Glutamatergic neuron (in vitro differentiated cells): Measurements from ENCODE around the gene PDE1A. TPM values are rescaled to one million over a fixed set of nuclear protein-coding genes. Genes with fewer than 3 reads are reported as not detected.

Source experiments
- DNase-seq: peaks from one replicate; pipeline ENCODE4 v3.0.0; 2022
- H3K27ac Mint-ChIP-seq: one replicate; pipeline ENCODE4 v1.8.0; 2020; ENCODE audit warnings: mild to moderate bottlenecking, mixed read lengths, inconsistent platforms; ENCODE audit not compliant: unreplicated experiment
- H3K27me3 Mint-ChIP-seq: one replicate; pipeline ENCODE4 v1.8.0; 2020; ENCODE audit warnings: mild to moderate bottlenecking, moderate library complexity, mixed read lengths, inconsistent platforms; ENCODE audit not compliant: unreplicated experiment
- H3K36me3 Mint-ChIP-seq: one replicate; pipeline ENCODE4 v1.8.0; 2020; ENCODE audit warnings: mild to moderate bottlenecking, mixed read lengths, inconsistent platforms; ENCODE audit not compliant: unreplicated experiment
- H3K4me1 Mint-ChIP-seq: one replicate; pipeline ENCODE4 v1.8.0; 2020; ENCODE audit warnings: mild to moderate bottlenecking, low read depth, mixed read lengths, inconsistent platforms; ENCODE audit not compliant: unreplicated experiment
- H3K4me3 Mint-ChIP-seq: one replicate; pipeline ENCODE4 v1.8.0; 2020; ENCODE audit warnings: mild to moderate bottlenecking, mixed read lengths, inconsistent platforms; ENCODE audit not compliant: unreplicated experiment
- H3K9me3 Mint-ChIP-seq: one replicate; pipeline ENCODE4 v1.8.0; 2020; ENCODE audit warnings: mild to moderate bottlenecking, moderate library complexity, mixed read lengths, inconsistent platforms; ENCODE audit not compliant: unreplicated experiment
- CTCF ChIP-seq: fragments of 200-600 bp; sonication (generic); IDR thresholded peaks from one replicate; pipeline ENCODE4 v1.5.0; 2021; ENCODE audit not compliant: partially characterized antibody, unreplicated experiment
- total RNA-seq: library from RNA; stranded (reverse); fragmentation: NEBNext Ultra II Directional; extraction: Animal tissue kit (Norgen Biotek cat#: 25700); gene quantifications from one replicate; pipeline ENCODE4 v1.2.1, GENCODE V29; 2021; ENCODE audit not compliant: unreplicated experiment

The PDE1A gene
- total RNA-seq, 1 donor from 2014 or later: 4.2 TPM

GRCh38 chr2:182179176-182179575, 247.7 kb downstream of the PDE1A start:
- Mint-ChIP-seq H3K36me3 (no peaks in the 10 kb centered on the region), H3K27me3 (peaks cover 2% of the 10 kb centered on the region), H3K9me3 (peaks cover 3% of the 10 kb centered on the region), H3K4me1 (peaks cover 7% of the 10 kb centered on the region), H3K27ac (no peak overlapping the region), H3K4me3 (no peak overlapping the region)
- TF ChIP-seq CTCF: no peak
- no peak for DNase-seq

- TF ChIP-seq CTCF: no peak
- Mint-ChIP-seq H3K27me3 (peaks cover 4% of the 10 kb centered on the region), H3K4me1 (peaks cover 11% of the 10 kb centered on the region), H3K36me3 (no peaks in the 10 kb centered on the region), H3K27ac (no peak overlapping the region), H3K4me3 (no peak overlapping the region), H3K9me3 (no peaks in the 10 kb centered on the region)
- DNase-seq: no peak
These were observed 252.8 kb downstream of the PDE1A start for GRCh38 chr2:182173944-182174622.

- DNase-seq: no peak
- H3K4me3 Mint-ChIP-seq: no peak overlapping the region
- TF ChIP-seq CTCF: no peak
- H3K27ac Mint-ChIP-seq: no peak overlapping the region
- H3K36me3 Mint-ChIP-seq: no peaks in the 10 kb centered on the region
- H3K27me3 Mint-ChIP-seq: peaks cover 4% of the 10 kb centered on the region
- H3K9me3 Mint-ChIP-seq: no peaks in the 10 kb centered on the region
- H3K4me1 Mint-ChIP-seq: peaks cover 6% of the 10 kb centered on the region
These were observed 256.5 kb downstream of the PDE1A start for GRCh38 chr2:182170341-182170740.

- TF ChIP-seq CTCF: no peak
- no peak for DNase-seq
- peaks cover 2% of the 10 kb centered on the region for H3K27me3 Mint-ChIP-seq
- no peak overlapping the region for H3K27ac Mint-ChIP-seq
- H3K4me3 Mint-ChIP-seq: no peak overlapping the region
- H3K9me3 Mint-ChIP-seq: no peaks in the 10 kb centered on the region
- H3K36me3 Mint-ChIP-seq: no peaks in the 10 kb centered on the region
- H3K4me1 Mint-ChIP-seq: peaks cover 6% of the 10 kb centered on the region
These were observed 259.0 kb downstream of the PDE1A start for GRCh38 chr2:182167882-182168281.

- Mint-ChIP-seq H3K27ac (no peak overlapping the region), H3K27me3 (peaks cover 2% of the 10 kb centered on the region), H3K4me3 (no peak overlapping the region), H3K9me3 (no peaks in the 10 kb centered on the region), H3K36me3 (no peaks in the 10 kb centered on the region), H3K4me1 (peaks cover 6% of the 10 kb centered on the region)
- TF ChIP-seq CTCF: no peak
- DNase-seq: no peak
These were observed 260.0 kb downstream of the PDE1A start for GRCh38 chr2:182166841-182167240.
